Activated T-helper 1 cell treated with anti-CD3 and anti-CD28 coated beads, Interleukin-12 subunit alpha, Interleukin-12 subunit beta, Interleukin-2, Interleukin-4 antibody, amounts not matched to agents 30 ng/mL and 10 ng/mL and 1 ng/mL, durations not matched to agents 14 hours and 24 hours and 36 hours (primary cell): ENCODE measurements around the gene ADD1. TPM values are rescaled to one million over a fixed set of nuclear protein-coding genes. Genes with fewer than 3 reads are reported as not detected.
"Not testable (repeated sequence)": the region's sequence is repeated elsewhere in the genome, so short reads cannot be mapped to it uniquely, and the experiment has no call there.

Experiments used
- DNase-seq: peaks from one replicate; pipeline ENCODE4 v3.0.0; 2021; ENCODE audit warnings: low spot score
- H3K27ac Mint-ChIP-seq: one replicate; pipeline ENCODE4 v1.8.0; 2021; ENCODE audit warnings: mild to moderate bottlenecking, mixed read lengths
- H3K27me3 Mint-ChIP-seq: one replicate; pipeline ENCODE4 v1.8.0; 2022; ENCODE audit warnings: mild to moderate bottlenecking, moderate library complexity, mixed read lengths; ENCODE audit not compliant: insufficient read depth
- H3K36me3 Mint-ChIP-seq: one replicate; pipeline ENCODE4 v1.8.0; 2021; ENCODE audit warnings: low read depth, mixed read lengths
- H3K4me1 Mint-ChIP-seq: one replicate; pipeline ENCODE4 v1.8.0; 2021; ENCODE audit warnings: low read depth, mixed read lengths
- H3K4me3 Mint-ChIP-seq: one replicate; pipeline ENCODE4 v1.8.0; 2021; ENCODE audit warnings: mild to moderate bottlenecking, moderate library complexity, mixed read lengths
- H3K9me3 Mint-ChIP-seq: one replicate; pipeline ENCODE4 v1.8.0; 2021; ENCODE audit warnings: mixed read lengths
- intact Hi-C: fragments of 100-400 bp; cut with micrococcal nuclease; formaldehyde crosslinking; loops from one replicate; pipeline ENCODE4 v1.15.1; 2024
- total RNA-seq: library from RNA; stranded (reverse); gene quantifications from 2 replicates; pipeline ENCODE4 v1.2.3, GENCODE V29; 2022

The ADD1 gene
- total RNA-seq, 1 donor from 2014 or later, result 200 TPM

GRCh38 chr4:2911868-2912267 is 68.2 kb downstream of the ADD1 start:
- no peak for DNase-seq
- H3K4me1 Mint-ChIP-seq, result peaks cover 8% of the 10 kb centered on the region
- H3K4me3 Mint-ChIP-seq, result no peak overlapping the region
- peaks cover 52% of the 10 kb centered on the region for H3K36me3 Mint-ChIP-seq
- H3K27ac Mint-ChIP-seq, result peak overlapping the region; percentile 58
- H3K9me3 Mint-ChIP-seq, result no peaks in the 10 kb centered on the region
- H3K27me3 Mint-ChIP-seq, result no peaks in the 10 kb centered on the region
- intact Hi-C loops, result no loop called here

- DNase-seq, result no peak
- H3K27me3 Mint-ChIP-seq, result no peaks in the 10 kb centered on the region
- H3K36me3 Mint-ChIP-seq, result peaks cover 55% of the 10 kb centered on the region
- peaks cover 13% of the 10 kb centered on the region for H3K4me1 Mint-ChIP-seq
- H3K27ac Mint-ChIP-seq, result no peak overlapping the region
- no peaks in the 10 kb centered on the region for H3K9me3 Mint-ChIP-seq
- H3K4me3 Mint-ChIP-seq, result no peak overlapping the region
- intact Hi-C loops, result no loop called here
Observed at GRCh38 chr4:2913168-2913567, 69.5 kb downstream of the ADD1 start.

DNA sequence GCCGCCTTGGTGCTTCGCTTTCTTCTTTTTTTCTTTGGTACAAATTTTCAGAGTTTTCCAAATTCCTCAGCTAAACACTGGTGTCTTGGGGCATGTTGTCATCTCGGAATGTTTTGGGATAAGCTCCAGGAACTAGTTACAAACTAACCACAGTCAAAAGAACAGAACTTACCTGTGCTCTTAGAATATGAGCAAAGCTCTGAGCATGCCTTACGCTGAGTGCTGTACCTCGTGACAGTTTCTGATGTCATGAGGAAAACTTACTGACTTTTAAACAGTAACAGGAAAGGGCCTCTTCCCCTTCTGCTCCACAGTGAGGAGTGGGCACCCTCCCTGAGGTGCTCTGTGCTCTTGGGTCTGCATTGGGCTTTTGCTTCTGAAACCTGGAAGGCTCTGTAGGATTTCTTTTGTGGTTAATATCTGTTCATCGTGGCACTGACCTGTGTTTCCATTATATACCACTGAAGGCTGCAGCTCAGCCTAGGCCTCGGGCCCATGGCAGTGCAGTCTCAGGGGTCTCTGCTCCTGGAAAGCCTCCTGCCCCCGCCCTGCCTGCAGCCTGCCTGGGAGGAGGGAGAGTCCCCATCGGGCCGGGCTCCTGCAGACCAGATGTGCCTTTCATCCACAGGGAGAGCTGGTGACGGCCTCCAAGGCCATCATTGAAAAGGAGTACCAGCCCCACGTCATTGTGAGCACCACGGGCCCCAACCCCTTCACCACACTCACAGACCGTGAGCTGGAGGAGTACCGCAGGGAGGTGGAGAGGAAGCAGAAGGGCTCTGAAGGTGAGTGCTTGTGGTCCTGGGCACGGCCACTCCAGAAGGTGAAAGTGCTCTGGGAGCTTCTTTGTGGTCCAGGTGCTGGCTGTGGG is 70.8 kb downstream of the ADD1 start:
- Mint-ChIP-seq H3K9me3 (peaks cover under 1% of the 10 kb centered on the region), H3K4me1 (peaks cover 16% of the 10 kb centered on the region), H3K27ac (peak overlapping the region; percentile 2), H3K36me3 (peaks cover 56% of the 10 kb centered on the region), H3K4me3 (no peak overlapping the region), H3K27me3 (no peaks in the 10 kb centered on the region)
- intact Hi-C loops, result no loop called here
- no peak for DNase-seq

DNA sequence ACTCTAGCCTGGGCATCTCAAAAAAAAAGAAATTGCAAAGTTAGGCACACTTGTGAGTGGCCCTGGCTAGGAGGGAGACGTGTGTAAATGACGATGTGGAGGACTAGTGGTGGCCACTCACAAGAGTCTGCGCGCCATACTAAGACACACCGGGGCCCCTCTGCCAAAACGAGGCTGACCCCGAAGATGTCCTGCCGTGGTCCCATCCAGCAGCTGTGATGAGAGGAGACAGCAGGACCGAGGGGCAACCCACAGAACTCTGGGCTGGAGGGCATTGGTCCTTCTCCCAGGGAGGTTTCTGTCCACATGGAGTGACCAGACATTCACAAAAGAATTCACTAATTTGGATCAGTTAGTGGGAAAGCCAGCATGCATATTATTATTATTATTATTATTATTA is 72.1 kb downstream of the ADD1 start:
- Mint-ChIP-seq H3K27ac (no peak overlapping the region), H3K4me3 (no peak overlapping the region), H3K4me1 (peaks cover 25% of the 10 kb centered on the region), H3K27me3 (no peaks in the 10 kb centered on the region), H3K36me3 (peaks cover 59% of the 10 kb centered on the region), H3K9me3 (peaks cover 6% of the 10 kb centered on the region)
- intact Hi-C loops, result no loop called here
- DNase-seq, result no peak

GRCh38 chr4:2916696-2917095 is 73.1 kb downstream of the ADD1 start:
- H3K27me3 Mint-ChIP-seq, intact Hi-C loops, H3K4me3 Mint-ChIP-seq, DNase-seq, H3K27ac Mint-ChIP-seq, H3K9me3 Mint-ChIP-seq: not testable (repeated sequence)
- Mint-ChIP-seq H3K36me3 (peaks cover 63% of the 10 kb centered on the region), H3K4me1 (peaks cover 32% of the 10 kb centered on the region)

DNA sequence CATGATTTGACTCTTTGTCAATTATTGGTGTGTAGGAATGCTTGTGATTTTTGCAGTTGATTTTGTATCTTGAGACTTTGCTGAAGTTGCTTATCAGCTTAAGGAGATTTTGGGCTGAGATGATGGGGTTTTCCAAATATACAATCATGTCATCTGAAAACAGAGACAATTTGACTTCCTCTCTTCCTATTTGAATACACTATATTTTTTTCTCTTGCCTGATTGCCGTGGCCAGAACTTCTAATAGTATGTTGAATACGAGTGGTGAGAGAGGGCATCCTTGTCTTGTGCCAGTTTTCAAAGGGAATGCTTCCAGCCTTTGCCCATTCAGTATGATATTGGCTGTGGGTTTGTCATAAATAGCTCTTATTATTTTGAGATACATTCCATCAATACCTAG is 74.7 kb downstream of the ADD1 start:
- H3K9me3 Mint-ChIP-seq, DNase-seq, H3K27me3 Mint-ChIP-seq, H3K27ac Mint-ChIP-seq, H3K4me3 Mint-ChIP-seq, intact Hi-C loops: not testable (repeated sequence)
- H3K4me1 Mint-ChIP-seq, result peaks cover 46% of the 10 kb centered on the region
- H3K36me3 Mint-ChIP-seq, result peaks cover 64% of the 10 kb centered on the region

DNA sequence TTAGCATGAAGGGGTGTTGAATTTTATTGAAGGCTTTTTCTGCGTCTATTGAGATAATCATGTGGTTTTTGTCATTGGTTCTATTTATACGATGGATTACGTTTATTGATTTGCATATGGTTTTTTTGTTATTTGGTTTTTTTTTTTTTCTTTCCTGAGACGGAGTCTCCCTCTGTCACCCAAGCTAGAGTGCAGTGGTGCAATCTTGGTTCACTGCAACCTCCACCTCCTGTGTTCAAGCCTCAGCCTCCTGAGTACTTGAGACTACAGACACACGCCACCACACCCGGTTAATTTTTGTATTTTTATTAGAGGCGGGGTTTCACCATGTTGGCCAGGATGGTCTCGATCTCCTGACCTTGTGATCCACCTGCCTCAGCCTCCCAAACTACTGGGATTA is 75.1 kb downstream of the ADD1 start:
- H3K4me1 Mint-ChIP-seq, result peaks cover 50% of the 10 kb centered on the region
- intact Hi-C loops, result not testable (repeated sequence)

DNA sequence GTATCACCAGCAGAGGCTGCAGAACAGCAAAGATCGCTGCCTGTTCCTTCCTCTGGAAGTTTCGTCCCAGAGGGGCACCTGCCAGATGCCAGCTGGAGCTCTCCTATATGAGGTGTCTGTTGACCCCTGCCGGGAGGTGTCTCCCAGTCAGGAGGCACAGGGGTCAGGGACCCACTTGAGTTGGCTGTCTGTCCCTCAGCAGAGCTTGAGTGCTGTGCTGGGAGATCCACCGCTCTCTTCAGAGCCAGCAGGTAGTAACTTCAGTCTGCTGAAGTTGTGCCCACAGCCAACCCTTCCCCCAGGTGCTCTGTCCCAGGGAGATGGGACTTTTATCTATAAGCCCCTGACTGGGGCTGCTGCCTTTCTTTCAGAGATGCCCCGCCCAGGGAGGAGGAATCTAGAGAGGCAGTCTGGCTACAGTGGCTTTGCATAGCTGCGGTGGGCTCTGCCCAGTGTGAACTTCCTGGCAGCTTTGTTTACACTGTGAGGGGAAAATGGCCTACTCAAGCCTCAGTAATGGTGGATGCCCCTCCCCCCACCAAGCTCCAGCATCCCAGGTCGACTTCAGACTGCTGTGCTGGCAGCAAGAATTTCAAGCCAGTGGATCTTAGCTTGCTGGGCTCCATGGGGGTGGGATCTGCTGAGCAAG is 78.9 kb downstream of the ADD1 start:
- H3K27ac Mint-ChIP-seq, result peak overlapping the region; percentile 83
- H3K4me3 Mint-ChIP-seq, result peak overlapping the region; percentile 1
- peaks cover 55% of the 10 kb centered on the region for H3K36me3 Mint-ChIP-seq
- peaks cover 43% of the 10 kb centered on the region for H3K4me1 Mint-ChIP-seq
- H3K27me3 Mint-ChIP-seq, DNase-seq, H3K9me3 Mint-ChIP-seq, intact Hi-C loops: not testable (repeated sequence)

More for the DNA sequence above, 75.1 kb downstream of the ADD1 start:
- DNase-seq, H3K9me3 Mint-ChIP-seq, H3K27me3 Mint-ChIP-seq, H3K4me3 Mint-ChIP-seq, H3K27ac Mint-ChIP-seq: not testable (repeated sequence)
- peaks cover 66% of the 10 kb centered on the region for H3K36me3 Mint-ChIP-seq

DNA sequence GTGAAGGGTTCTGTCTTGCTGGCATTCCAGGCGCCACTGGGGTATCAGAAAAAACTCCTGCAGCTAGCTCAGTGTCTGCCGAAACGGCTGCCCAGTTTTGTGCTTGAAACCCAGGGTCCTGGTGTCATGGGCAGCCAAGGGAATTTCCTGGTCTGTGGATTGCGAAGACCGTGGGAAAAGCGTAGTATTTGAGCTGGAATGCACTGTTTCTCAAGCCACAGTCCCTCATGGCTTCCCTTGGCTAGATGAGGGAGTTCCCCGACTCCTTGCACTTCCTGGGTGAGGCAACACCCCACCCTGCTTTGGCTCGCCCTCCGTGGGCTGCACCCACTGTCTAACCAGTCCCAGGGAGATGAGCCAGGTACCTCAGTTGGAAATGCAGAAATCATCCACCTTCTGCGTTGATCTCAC is 79.5 kb downstream of the ADD1 start:
- Mint-ChIP-seq H3K4me3 (peak overlapping the region; percentile 5), H3K36me3 (peaks cover 49% of the 10 kb centered on the region)

GRCh38 chr4:2923668-2924173 is 80.1 kb downstream of the ADD1 start:
- Mint-ChIP-seq H3K4me1 (peaks cover 36% of the 10 kb centered on the region), H3K27me3 (no peaks in the 10 kb centered on the region), H3K9me3 (peaks cover 6% of the 10 kb centered on the region), H3K4me3 (peak overlapping the region; percentile 5), H3K27ac (peak overlapping the region; percentile 83), H3K36me3 (peaks cover 47% of the 10 kb centered on the region)
- intact Hi-C loops, result no loop called here
- DNase-seq, result no peak

More for the DNA sequence above, 79.5 kb downstream of the ADD1 start:
- DNase-seq, result no peak
- no peaks in the 10 kb centered on the region for H3K27me3 Mint-ChIP-seq
- H3K9me3 Mint-ChIP-seq, result peaks cover 6% of the 10 kb centered on the region
- intact Hi-C loops, result no loop called here
- H3K27ac Mint-ChIP-seq, result peak overlapping the region; percentile 83
- H3K4me1 Mint-ChIP-seq, result peaks cover 38% of the 10 kb centered on the region

DNA sequence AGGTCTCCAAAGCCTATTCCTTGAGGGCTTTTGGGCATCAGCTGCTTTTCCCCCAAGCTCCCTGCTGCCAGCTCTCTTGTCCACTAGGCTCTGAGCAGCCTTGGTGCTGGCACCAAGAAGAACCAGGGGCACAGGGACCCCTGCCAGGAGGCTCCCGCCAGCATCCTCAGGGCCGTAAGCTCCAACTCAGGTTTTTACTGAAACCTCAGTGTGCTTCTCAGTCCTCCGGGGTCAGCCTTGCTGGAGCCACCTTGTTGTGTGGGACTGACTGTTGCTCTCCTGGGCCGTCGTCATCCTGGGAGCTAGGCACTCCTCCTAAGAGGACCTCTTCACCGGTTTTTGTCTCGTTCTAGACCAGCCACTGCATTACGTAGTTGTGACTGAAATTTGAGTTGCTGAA is 80.6 kb downstream of the ADD1 start:
- Mint-ChIP-seq H3K4me3 (no peak overlapping the region), H3K9me3 (peaks cover 6% of the 10 kb centered on the region), H3K27ac (no peak overlapping the region), H3K4me1 (peaks cover 36% of the 10 kb centered on the region), H3K36me3 (peaks cover 48% of the 10 kb centered on the region), H3K27me3 (no peaks in the 10 kb centered on the region)
- DNase-seq, result no peak
- intact Hi-C loops, result no loop called here

DNA sequence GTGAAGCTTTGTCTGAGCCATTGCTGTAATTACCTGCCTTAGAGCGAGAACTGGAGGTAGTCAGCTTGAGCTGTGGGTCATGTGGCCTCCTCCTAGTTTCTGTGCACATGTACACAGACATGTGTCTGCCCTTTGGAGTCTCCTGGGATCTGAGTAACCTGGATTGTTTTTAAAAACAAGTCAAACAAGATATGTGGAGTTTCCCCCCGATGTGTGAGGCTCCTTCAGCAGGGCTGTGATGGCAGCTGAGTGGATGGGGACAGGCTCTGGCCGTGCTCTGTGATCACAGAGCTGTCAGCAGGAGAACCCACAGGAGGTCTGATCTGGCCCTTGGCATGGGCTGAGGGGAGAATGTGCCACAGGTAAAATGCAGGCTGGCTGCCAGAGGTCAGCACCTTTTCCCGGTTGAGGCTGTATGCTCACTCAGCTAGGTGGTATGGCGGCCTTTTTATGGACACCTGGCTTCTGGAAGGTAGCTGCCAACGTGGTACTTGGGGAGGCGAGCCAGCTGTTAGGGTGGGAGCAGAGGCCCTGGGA is 81.2 kb downstream of the ADD1 start:
- Mint-ChIP-seq H3K27me3 (no peaks in the 10 kb centered on the region), H3K4me1 (peaks cover 36% of the 10 kb centered on the region), H3K4me3 (no peak overlapping the region), H3K27ac (peak overlapping the region; percentile 34), H3K9me3 (peaks cover 2% of the 10 kb centered on the region), H3K36me3 (peaks cover 43% of the 10 kb centered on the region)
- intact Hi-C loops, result no loop called here
- DNase-seq, result no peak

DNA sequence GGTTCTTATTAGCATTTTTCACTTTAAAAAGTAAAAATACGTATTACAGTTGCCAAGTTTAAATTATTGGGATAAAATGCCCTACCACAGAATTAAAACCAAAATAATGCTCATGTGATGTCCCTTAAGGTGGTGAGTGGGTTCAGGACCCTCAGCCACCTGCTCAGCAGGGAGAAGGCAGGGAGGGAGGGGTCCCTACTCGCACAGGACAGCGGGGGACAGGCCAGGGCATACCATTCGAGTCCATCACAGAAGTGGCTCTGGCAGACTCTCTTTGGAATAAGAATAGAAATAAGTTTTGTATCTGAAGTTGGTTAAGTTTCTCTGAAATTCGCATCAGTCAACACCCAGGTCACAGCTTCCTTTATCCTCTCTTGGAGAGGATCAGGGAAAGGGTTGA is 81.9 kb downstream of the ADD1 start:
- DNase-seq, result no peak
- Mint-ChIP-seq H3K4me3 (no peak overlapping the region), H3K36me3 (peaks cover 36% of the 10 kb centered on the region), H3K27ac (no peak overlapping the region), H3K27me3 (no peaks in the 10 kb centered on the region), H3K4me1 (peaks cover 29% of the 10 kb centered on the region), H3K9me3 (no peaks in the 10 kb centered on the region)
- intact Hi-C loops, result no loop called here
